ENCODE data around the gene USP6NL.
"Not testable (repeated sequence)": the region's sequence is repeated elsewhere in the genome, so short reads cannot be mapped to it uniquely, and the experiment has no call there.

Gene USP6NL

GRCh38 chr10:11512596-11512995, 98.9 kb downstream of the USP6NL start:
- DNase-seq: no peak

GRCh38 chr10:11511321-11511720, 100.1 kb downstream of the USP6NL start:
- no peak for DNase-seq

- no peak for DNase-seq
Measured at GRCh38 chr10:11510736-11511135, 100.7 kb downstream of the USP6NL start.

GRCh38 chr10:11510281-11510680, 101.2 kb downstream of the USP6NL start:
- DNase-seq: no peak

GRCh38 chr10:11509036-11509435, 102.4 kb downstream of the USP6NL start:
- DNase-seq: no peak

GRCh38 chr10:11506247-11506789, 105.1 kb downstream of the USP6NL start:
- DNase-seq: no peak

GRCh38 chr10:11505639-11506038, 105.8 kb downstream of the USP6NL start:
- no peak for DNase-seq

GRCh38 chr10:11504566-11505285, 106.7 kb downstream of the USP6NL start:
- no peak for DNase-seq

- DNase-seq: no peak
Measured at GRCh38 chr10:11501600-11501999, 109.8 kb downstream of the USP6NL start.

- DNase-seq: no peak
Measured at GRCh38 chr10:11499425-11500071, 111.9 kb downstream of the USP6NL start.

GRCh38 chr10:11498399-11498798, 113.1 kb downstream of the USP6NL start:
- DNase-seq: no peak

GRCh38 chr10:11494923-11495322, 116.5 kb downstream of the USP6NL start:
- DNase-seq: not testable (repeated sequence)

GRCh38 chr10:11493646-11494045, 117.8 kb downstream of the USP6NL start:
- DNase-seq: no peak

GRCh38 chr10:11491087-11491486, 120.4 kb downstream of the USP6NL start:
- DNase-seq: no peak

- DNase-seq: no peak
Measured at GRCh38 chr10:11489591-11489990, 121.9 kb downstream of the USP6NL start.

- no peak for DNase-seq
Measured at GRCh38 chr10:11488126-11488525, 123.3 kb downstream of the USP6NL start.

- no peak for DNase-seq
Measured at GRCh38 chr10:11483201-11484148, 128.0 kb downstream of the USP6NL start.

- DNase-seq: no peak
Measured at GRCh38 chr10:11482306-11482705, 129.1 kb downstream of the USP6NL start.

GRCh38 chr10:11480687-11481086, 130.8 kb downstream of the USP6NL start:
- no peak for DNase-seq

- DNase-seq: no peak
Measured at GRCh38 chr10:11479300-11479699, 132.2 kb downstream of the USP6NL start.

GRCh38 chr10:11478807-11479206, 132.6 kb downstream of the USP6NL start:
- no peak for DNase-seq

- DNase-seq: no peak
Measured at GRCh38 chr10:11475831-11476434, 135.5 kb downstream of the USP6NL start.
